ENCODE measurements around the gene CRYBA4. TPM values are rescaled to one million over a fixed set of nuclear protein-coding genes. Genes with fewer than 3 reads are reported as not detected.

Gene CRYBA4
- total RNA-seq, 2 experiments from 2014 or later, result 0.48 TPM; not detected in 1

DNA sequence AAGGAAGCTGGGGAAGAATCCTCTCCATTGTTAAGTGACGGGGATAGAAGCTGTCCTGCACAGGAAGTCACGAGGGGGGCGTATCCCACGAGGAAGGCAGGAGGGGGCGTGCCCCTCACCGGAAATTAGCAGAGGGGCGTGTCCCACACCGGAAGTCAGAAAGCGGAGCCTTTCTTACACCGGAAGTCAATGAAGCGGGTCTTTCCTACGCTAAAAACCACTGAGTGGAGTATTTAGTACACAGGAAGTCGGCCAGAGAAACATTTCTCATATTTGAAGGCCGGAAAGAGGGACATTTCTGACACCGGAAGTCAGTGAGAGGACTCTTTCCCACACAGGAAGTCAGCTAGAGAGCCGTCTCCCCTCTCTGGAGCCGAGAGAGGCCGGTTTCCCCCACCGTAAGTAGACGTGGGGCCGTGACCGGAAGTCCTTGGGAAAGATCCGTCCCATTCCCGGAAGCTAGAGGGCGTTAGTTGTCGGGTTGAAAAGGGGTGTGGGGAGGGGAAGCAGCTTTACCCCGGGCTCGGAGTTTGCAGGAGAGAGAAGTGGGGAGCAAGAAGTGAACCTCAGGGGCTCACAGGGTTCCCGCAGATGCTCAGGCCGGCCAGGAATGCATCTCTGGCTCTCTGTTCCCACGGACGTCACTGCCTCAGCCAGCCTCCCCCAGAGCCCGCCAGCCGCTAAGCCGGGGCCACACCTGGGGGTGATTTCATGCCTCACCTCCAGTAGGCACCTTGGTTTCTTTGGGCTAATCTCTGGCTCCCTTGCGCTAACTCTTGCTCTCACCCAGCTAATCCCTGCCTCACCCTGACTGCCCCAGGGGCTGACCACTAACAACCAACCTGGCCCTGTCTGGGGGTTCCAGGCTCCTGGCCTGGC lies 51.1 kb downstream of the CRYBA4 start:
- ChIA-PET POLR2A (interaction anchor here (0.6 to 6.2 kb wide), 25 partner anchors 9 to 1604 kb away, joined by 3 to 117 read pairs (median 4); partner anchors contain the start of genes ASPHD2, HPS4, MIAT and SRRD), CTCF (interaction anchor here (1.0 to 5.6 kb wide), 10 partner anchors 8 to 308 kb away, joined by 3 to 41 read pairs (median 8); partner anchors contain the start of genes HPS4, MIAT and SRRD)
- DNase-seq, result peak; percentile 97
- H3K4me1 Mint-ChIP-seq, result peaks cover 77% of the 10 kb centered on the region
- H3K36me3 Mint-ChIP-seq (ENCODE audit: low read depth), result peaks cover 70% of the 10 kb centered on the region
- H3K27me3 Mint-ChIP-seq, result no peaks in the 10 kb centered on the region
- H3K4me3 Mint-ChIP-seq, result peak overlapping the region; percentile 90
- H3K9me3 Mint-ChIP-seq, result no peaks in the 10 kb centered on the region
- H3K27ac Mint-ChIP-seq, result peak overlapping the region; percentile 100

DNA sequence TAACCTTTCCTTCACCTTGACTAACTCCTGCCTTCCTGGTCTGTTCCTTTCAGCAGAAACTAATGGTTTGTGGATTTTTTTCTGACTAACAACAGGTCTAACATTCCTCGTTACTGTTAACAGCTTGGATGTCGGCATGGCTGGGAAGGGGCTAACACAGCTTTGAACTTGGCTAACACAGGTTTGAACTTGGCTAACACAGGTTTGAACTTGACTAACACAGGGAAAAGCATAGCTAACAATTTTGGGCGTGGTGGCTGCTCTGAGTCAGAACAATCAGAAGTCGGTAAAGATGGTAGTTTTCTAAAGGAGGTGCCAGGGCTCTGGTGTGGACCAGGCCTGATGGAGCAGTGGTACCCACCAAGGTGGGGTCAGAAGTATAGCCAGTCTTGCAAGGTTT lies 51.7 kb downstream of the CRYBA4 start:
- ChIA-PET CTCF (interaction anchor here (1.0 to 5.6 kb wide), 13 partner anchors 8 to 309 kb away, joined by 3 to 41 read pairs (median 6); partner anchors contain the start of genes HPS4, MIAT and SRRD), POLR2A (interaction anchor here (0.9 to 6.2 kb wide), 24 partner anchors 8 to 1605 kb away, joined by 3 to 117 read pairs (median 4); partner anchors contain the start of genes ASPHD2, HPS4, MIAT and PITPNB)
- DNase-seq, result peak; percentile 65
- H3K9me3 Mint-ChIP-seq, result no peaks in the 10 kb centered on the region
- no peaks in the 10 kb centered on the region for H3K27me3 Mint-ChIP-seq
- peak overlapping the region; percentile 100 for H3K27ac Mint-ChIP-seq
- H3K36me3 Mint-ChIP-seq (ENCODE audit: low read depth), result peaks cover 67% of the 10 kb centered on the region
- H3K4me3 Mint-ChIP-seq, result peak overlapping the region; percentile 90
- peaks cover 82% of the 10 kb centered on the region for H3K4me1 Mint-ChIP-seq

DNA sequence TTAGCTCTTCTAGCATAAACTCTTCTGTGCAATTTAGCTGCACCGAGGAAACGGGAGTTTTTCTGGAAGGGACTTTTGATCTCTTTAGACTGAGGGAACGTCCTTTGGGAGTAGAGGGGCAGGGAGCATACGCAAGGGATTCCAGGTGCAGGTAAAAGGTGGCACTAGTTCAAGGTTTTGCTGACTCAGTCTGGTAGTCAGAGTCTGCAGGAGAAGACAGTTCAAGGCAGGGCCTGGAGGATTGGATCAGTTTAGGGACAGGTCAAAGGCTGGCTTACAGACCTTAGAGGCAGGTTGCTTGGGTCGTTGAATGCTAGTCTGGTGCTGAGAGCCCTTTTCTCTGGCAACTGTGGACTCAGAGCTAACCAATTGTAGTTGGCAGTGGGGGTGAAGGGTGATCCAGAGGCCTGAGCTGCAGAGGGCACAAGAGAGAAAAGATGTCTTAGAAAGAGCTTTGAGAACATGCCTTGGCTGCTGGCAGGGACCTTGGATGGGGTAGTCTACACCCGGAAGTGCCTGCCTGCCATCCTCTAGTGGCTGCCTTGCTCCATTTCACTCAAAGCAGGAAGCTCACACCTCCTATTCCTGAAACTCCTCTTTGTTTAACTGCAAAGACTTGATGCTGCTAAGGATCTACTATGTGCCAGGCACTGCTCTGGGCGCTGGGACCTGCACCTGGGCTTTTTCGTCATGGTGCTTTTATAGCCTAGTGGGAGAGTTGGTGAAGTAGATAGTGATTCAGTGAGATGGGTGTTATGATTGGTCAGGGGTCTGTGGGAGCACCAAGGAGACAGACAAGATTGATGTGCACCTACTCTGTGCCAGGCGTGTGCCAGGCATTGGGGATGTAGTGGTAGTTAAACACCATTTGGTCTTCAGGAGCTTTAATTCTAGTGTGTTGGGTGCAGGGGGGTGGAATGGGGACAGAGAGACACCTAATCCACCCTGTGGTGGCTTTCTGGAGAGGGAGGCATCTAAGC lies 52.7 kb downstream of the CRYBA4 start:
- Mint-ChIP-seq H3K27ac (peak overlapping the region; percentile 100), H3K27me3 (no peaks in the 10 kb centered on the region), H3K9me3 (no peaks in the 10 kb centered on the region), H3K36me3 (ENCODE audit: low read depth) (peaks cover 62% of the 10 kb centered on the region), H3K4me1 (peaks cover 80% of the 10 kb centered on the region), H3K4me3 (peak overlapping the region; percentile 90)
- ChIA-PET CTCF (interaction anchor here (0.7 to 5.6 kb wide), 13 partner anchors 9 to 310 kb away, joined by 3 to 41 read pairs (median 5); partner anchors contain the start of genes HPS4 and SRRD), POLR2A (interaction anchor here (0.9 to 6.2 kb wide), 24 partner anchors 7 to 1606 kb away, joined by 3 to 117 read pairs (median 4); partner anchors contain the start of genes ASPHD2, HPS4, MIAT and PITPNB)
- DNase-seq, result peak; percentile 56

DNA sequence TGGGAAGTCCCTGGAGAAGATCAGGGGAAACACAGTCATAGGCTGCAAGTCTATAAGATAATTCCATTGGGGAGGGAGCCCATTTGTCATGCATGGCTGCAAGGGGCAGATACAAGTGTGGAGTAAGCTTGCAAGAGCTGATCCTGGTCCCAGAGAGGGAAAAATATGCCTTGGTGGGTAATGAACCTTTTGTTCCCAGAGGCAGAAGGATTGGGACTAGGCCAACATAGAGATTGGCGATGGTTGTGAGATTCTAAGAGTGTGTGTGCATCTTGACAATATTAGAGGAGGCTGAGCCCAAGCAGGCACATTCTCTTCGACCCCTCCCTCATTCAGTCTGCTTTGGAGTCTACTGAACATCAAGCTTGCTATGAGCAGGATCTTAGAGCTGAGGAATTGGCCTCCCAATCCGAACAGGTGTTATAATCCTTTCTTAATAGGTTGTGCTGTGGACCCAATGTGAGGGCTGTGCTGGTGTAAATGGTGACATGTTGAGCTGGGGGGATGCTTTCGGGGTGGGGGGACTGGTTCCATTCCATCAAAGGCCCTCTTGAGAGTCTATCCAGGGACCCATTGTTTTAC lies 54.0 kb downstream of the CRYBA4 start:
- Mint-ChIP-seq H3K27ac (peak overlapping the region; percentile 100), H3K4me3 (peak overlapping the region; percentile 90), H3K4me1 (peaks cover 73% of the 10 kb centered on the region), H3K9me3 (no peaks in the 10 kb centered on the region), H3K36me3 (ENCODE audit: low read depth) (peaks cover 56% of the 10 kb centered on the region), H3K27me3 (no peaks in the 10 kb centered on the region)
- ChIA-PET CTCF (interaction anchor here (0.6 to 5.6 kb wide), 2 partner anchors 173 to 1134 kb away, joined by 5 to 41 read pairs; no protein-coding TSS in a partner anchor), POLR2A (interaction anchor here (6.2 kb wide), 1 partner anchor 16 kb away, joined by 117 read pairs; the partner anchor contains the start of gene MIAT)
- no peak for DNase-seq

DNA sequence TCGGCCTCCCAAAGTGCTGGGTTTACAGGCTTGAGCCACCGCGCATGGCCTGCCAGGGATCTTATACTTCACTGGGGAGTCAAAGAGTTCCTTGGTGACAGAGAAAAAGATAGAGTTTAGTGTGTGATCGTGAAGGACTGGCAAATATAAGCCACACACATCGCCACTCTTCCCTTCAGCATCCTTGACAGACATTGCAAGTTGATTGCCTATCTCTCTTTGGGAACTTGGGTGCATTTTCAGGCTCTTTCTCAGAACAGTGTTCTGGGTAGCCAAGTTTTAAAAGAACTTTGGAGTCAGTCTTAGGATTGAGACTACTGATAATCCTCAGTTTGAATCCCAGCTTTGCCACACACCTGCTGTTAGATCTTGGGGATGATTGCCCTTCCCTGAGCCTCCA lies 55.5 kb downstream of the CRYBA4 start:
- no peak overlapping the region for H3K27ac Mint-ChIP-seq
- peaks cover 65% of the 10 kb centered on the region for H3K36me3 Mint-ChIP-seq (ENCODE audit: low read depth)

DNA sequence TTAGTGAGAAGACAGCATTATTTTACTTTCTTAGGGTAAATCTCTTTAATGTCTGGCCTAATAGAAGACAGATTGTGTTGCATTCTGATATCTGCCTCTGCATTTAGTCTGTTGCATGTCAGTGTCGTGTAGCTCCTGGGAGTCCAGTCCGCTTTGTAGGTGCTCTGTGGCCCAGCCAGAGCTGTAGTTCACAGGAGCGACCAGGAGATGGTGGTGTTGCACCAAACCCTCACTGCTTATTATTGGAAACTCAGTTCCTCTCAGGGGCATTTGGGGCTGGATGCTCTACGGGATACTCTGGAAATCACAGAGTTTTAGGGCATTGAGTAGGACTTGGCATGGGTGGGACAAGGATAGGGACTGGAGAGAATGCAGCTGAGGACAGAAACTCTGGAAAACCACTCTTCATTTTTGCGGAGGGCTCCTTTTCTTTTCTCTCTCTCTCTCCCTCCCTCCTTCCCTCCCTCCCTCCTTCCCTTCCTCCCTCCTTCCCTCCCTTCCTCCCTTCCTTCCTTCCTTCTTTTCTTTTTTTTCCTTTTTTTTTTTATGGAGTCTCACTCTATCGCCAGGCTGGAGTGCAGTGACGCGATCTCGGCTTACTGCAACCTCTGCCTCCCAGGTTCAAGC lies 57.4 kb downstream of the CRYBA4 start:
- H3K36me3 Mint-ChIP-seq (ENCODE audit: low read depth), result peaks cover 64% of the 10 kb centered on the region
- ChIA-PET POLR2A (interaction anchor here (0.8 to 0.9 kb wide), 2 partner anchors 32 to 781 kb away, joined by 3 read pairs; no protein-coding TSS in a partner anchor), CTCF (interaction anchor here (0.6 to 1.5 kb wide), 14 partner anchors 10 to 274 kb away, joined by 3 to 11 read pairs (median 4); partner anchors contain the start of gene TFIP11)
- no peak overlapping the region for H3K4me3 Mint-ChIP-seq
- peak; percentile 80 for DNase-seq
- H3K27ac Mint-ChIP-seq, result no peak overlapping the region
- no peaks in the 10 kb centered on the region for H3K9me3 Mint-ChIP-seq
- H3K4me1 Mint-ChIP-seq, result peaks cover 51% of the 10 kb centered on the region
- H3K27me3 Mint-ChIP-seq, result no peaks in the 10 kb centered on the region

More for the DNA sequence above, 55.5 kb downstream of the CRYBA4 start:
- no peaks in the 10 kb centered on the region for H3K27me3 Mint-ChIP-seq
- peaks cover 58% of the 10 kb centered on the region for H3K4me1 Mint-ChIP-seq
- POLR2A ChIA-PET, result no interaction called here
- no peaks in the 10 kb centered on the region for H3K9me3 Mint-ChIP-seq
- no peak overlapping the region for H3K4me3 Mint-ChIP-seq
- no peak for DNase-seq
- CTCF ChIA-PET, result interaction anchor here (0.6 to 0.9 kb wide), 2 partner anchors 20 to 159 kb away, joined by 3 to 5 read pairs; no protein-coding TSS in a partner anchor

Other genes starting within 250 kb of the CRYBA4 start
- 10 to 100 TPM; 11.8 to 12.7 TPM for gene ASPHD2, start 192.7 kb upstream of the CRYBA4 start, total RNA-seq
- 10 to 100 TPM; 37.3 to 37.6 TPM for gene HPS4, start 138.2 kb upstream of the CRYBA4 start, total RNA-seq
- gene SRRD, start 138.1 kb upstream of the CRYBA4 start, total RNA-seq, result 10 to 100 TPM; 17.5 TPM
- gene TFIP11, start 109.5 kb upstream of the CRYBA4 start, total RNA-seq, result 10 to 100 TPM; 50.8 to 55.5 TPM
- gene TPST2, start 31.8 kb upstream of the CRYBA4 start, total RNA-seq, result 10 to 100 TPM; 55.4 to 60.8 TPM
- 1 to 10 TPM in 1 of 2 experiments, under 1 TPM in 1; 0.65 to 1.2 TPM for gene CRYBB1, start 3.9 kb upstream of the CRYBA4 start, total RNA-seq
- 100 to 1,000 TPM; 185 to 186 TPM for gene MIAT, start 35.6 kb downstream of the CRYBA4 start, total RNA-seq

Measured in activated CD4-positive, alpha-beta memory T cell treated with anti-CD3 and anti-CD28 coated beads, Interleukin-2, amount 10 ng/mL, durations not matched to agents 7 days and 5 days (primary cell).